ENCODE results near the gene ZNF454.
A peak's percentile ranks its signal among the peaks of the same experiment; 100 is the strongest.

Gene ZNF454

DNA sequence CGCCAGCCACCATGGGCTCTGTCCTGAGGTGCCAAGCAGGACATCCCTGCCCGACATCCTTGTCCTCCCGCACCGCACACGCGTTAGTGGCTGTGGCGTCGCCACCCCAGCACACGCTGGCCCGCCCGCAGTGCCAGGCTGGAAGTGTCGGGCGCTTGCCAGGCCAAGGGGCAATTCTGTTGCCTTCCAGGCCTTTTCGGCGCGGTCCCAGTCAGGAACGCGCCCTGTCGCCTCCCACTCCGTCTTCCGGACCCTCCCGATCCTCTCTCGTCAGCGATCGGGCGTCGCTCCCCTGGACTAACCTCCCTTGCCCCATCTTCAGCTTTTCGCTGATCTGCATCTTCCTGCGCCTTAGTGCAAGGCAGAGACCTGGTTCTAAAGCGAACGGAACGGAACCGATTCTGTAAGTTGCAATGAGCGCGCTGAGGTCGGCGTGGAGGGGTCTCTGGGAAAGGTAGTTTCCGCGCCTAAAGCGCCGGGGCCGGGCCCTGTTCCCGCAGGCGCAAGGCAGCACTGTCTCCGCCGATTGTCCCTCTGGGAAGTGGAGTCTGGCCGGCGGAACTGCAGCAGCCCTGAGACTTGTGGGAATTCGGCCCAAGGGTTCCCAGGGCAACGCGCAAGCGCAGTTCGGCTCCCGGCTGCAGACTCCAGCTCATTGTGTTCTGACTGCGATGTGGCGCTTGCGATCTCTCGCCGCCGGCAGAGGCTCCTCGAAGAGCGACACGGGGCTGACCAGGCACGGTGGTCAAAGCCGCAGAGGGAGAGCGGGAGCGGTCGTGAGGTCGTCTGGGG, at the start of gene ZNF454:
Gene ZNF454, plus strand, starts transcription at position 630 of the 792 bp plus-strand sequence. CDS start 1,594 bp downstream, outside the sequence.
- H3K27me3 ChIP-seq (replicated peaks; ENCODE audit: control insufficient read depth, insufficient read depth, low read length): no peaks in the 10 kb centered on the region
- H3K4me3 ChIP-seq (replicated peaks; ENCODE audit: low read depth, low read length): no peak within 1 kb of the TSS
- no peaks in the 10 kb centered on the region for H3K36me3 ChIP-seq (ENCODE audit: control insufficient read depth, insufficient read depth, low read length)
- DNase-seq (ENCODE audit: extremely low read depth, insufficient read length): no peak
- no peak for TF ChIP-seq CTCF (IDR thresholded peaks at IDR 0.05; ENCODE audit: insufficient read depth, low read length, poor library complexity, severe bottlenecking)

GRCh38 chr5:178895615-178896571, 45.1 kb upstream of the ZNF454 start, which contains the start of gene ZFP2:
TSS of gene ZFP2 (plus strand) at chr5:178895913. CDS start at chr5:178931314, 35,401 bp downstream.
- no peaks in the 10 kb centered on the region for H3K27me3 ChIP-seq (replicated peaks; ENCODE audit: control insufficient read depth, insufficient read depth, low read length)
- peak; percentile 54 for DNase-seq (ENCODE audit: extremely low read depth, insufficient read length)
- peak within 1 kb of the TSS; percentile 61 for H3K4me3 ChIP-seq (replicated peaks; ENCODE audit: low read depth, low read length)

DNA sequence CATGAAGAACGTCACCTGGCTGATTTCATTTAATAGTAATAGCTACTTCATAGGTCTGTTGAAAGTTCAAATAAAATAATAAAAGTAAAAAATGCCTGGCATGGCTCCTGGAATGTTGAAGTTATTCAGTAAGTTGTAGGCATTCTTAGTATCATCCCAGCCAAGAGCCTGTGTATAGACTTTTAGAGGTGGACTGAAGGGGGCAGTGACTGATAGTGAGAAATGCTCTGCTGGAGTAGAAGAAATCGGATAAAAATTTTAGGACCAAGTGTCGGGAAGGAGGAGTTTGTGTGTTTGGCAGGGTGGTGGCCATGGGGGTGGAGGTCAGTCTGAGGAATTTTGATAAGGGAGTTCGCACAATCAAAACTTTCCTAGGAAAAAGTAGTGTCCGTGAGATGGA, 41.7 kb upstream of the ZNF454 start:
- no peaks in the 10 kb centered on the region for H3K36me3 ChIP-seq (ENCODE audit: control insufficient read depth, insufficient read depth, low read length)
- no peak for TF ChIP-seq CTCF (IDR thresholded peaks at IDR 0.05; ENCODE audit: insufficient read depth, low read length, poor library complexity, severe bottlenecking)
- H3K4me3 ChIP-seq (replicated peaks; ENCODE audit: low read depth, low read length): no peak overlapping the region
- DNase-seq (ENCODE audit: extremely low read depth, insufficient read length): no peak
- no peaks in the 10 kb centered on the region for H3K27me3 ChIP-seq (replicated peaks; ENCODE audit: control insufficient read depth, insufficient read depth, low read length)

More at GRCh38 chr5:178895615-178896571, 45.1 kb upstream of the ZNF454 start, which contains the start of gene ZFP2:
- no peaks in the 10 kb centered on the region for H3K36me3 ChIP-seq (ENCODE audit: control insufficient read depth, insufficient read depth, low read length)
- TF ChIP-seq CTCF (IDR thresholded peaks at IDR 0.05; ENCODE audit: insufficient read depth, low read length, poor library complexity, severe bottlenecking): no peak

- Histone ChIP-seq H3K36me3 (ENCODE audit: control insufficient read depth, insufficient read depth, low read length) (no peaks in the 10 kb centered on the region), H3K27me3 (replicated peaks; ENCODE audit: control insufficient read depth, insufficient read depth, low read length) (no peaks in the 10 kb centered on the region), H3K4me3 (replicated peaks; ENCODE audit: low read depth, low read length) (no peak overlapping the region)
- TF ChIP-seq CTCF (IDR thresholded peaks at IDR 0.05; ENCODE audit: insufficient read depth, low read length, poor library complexity, severe bottlenecking): no peak
- no peak for DNase-seq (ENCODE audit: extremely low read depth, insufficient read length)
These were observed 38.1 kb upstream of the ZNF454 start for GRCh38 chr5:178902849-178903248.

- TF ChIP-seq CTCF (IDR thresholded peaks at IDR 0.05; ENCODE audit: insufficient read depth, low read length, poor library complexity, severe bottlenecking): no peak
- Histone ChIP-seq H3K27me3 (replicated peaks; ENCODE audit: control insufficient read depth, insufficient read depth, low read length) (no peaks in the 10 kb centered on the region), H3K36me3 (ENCODE audit: control insufficient read depth, insufficient read depth, low read length) (no peaks in the 10 kb centered on the region), H3K4me3 (replicated peaks; ENCODE audit: low read depth, low read length) (no peak overlapping the region)
- no peak for DNase-seq (ENCODE audit: extremely low read depth, insufficient read length)
These were observed 8.9 kb upstream of the ZNF454 start for GRCh38 chr5:178931846-178932760.
